ENCODE data around the gene LONP1.

LONP1 gene

DNA sequence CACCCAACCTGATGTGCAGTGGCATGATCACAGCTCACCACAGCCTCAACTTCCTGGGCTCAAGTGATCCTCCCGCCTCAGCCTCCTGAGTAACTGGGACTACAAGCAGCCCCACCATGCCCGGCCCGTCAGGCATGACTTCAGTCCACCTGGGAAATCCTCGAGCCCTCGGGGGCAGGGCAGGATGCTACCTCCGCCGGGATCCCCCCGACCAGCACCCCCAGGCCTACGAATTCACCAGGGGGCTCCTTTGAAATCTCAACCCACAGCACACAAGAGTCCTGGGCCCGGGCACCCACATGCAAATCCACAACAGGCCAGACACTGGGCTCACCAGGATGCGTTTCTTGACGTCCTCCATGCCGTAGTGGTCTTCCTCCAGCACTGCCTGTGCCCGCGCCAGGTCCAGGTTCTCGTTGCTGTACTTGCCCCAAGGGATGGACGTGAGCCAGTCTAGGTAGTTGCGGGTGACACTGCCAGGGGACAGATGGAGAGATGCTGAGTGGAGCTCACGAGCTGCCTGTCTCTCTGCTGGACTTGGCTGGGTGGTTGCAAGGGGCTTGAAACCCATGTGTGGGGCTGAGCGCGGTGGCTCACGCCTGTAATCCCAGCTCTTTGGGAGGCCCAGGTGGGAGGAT lies 19.4 kb downstream of the LONP1 start:
- TF ChIP-seq, protein P1, sequence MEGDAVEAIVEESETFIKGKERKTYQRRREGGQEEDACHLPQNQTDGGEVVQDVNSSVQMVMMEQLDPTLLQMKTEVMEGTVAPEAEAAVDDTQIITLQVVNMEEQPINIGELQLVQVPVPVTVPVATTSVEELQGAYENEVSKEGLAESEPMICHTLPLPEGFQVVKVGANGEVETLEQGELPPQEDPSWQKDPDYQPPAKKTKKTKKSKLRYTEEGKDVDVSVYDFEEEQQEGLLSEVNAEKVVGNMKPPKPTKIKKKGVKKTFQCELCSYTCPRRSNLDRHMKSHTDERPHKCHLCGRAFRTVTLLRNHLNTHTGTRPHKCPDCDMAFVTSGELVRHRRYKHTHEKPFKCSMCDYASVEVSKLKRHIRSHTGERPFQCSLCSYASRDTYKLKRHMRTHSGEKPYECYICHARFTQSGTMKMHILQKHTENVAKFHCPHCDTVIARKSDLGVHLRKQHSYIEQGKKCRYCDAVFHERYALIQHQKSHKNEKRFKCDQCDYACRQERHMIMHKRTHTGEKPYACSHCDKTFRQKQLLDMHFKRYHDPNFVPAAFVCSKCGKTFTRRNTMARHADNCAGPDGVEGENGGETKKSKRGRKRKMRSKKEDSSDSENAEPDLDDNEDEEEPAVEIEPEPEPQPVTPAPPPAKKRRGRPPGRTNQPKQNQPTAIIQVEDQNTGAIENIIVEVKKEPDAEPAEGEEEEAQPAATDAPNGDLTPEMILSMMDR (conservative IDR thresholded peaks at IDR 0.05; ENCODE audit: control insufficient read depth, insufficient read depth, low read depth, low read length): no peak
- H3K4me3 ChIP-seq (ENCODE audit: control insufficient read depth, low read depth, low read length): no peak overlapping the region
- no peak for DNase-seq (ENCODE audit: low read depth)

- H3K4me3 ChIP-seq (ENCODE audit: control insufficient read depth, low read depth, low read length): no peak overlapping the region
- DNase-seq (ENCODE audit: low read depth): no peak
- TF ChIP-seq, protein P1 (conservative IDR thresholded peaks at IDR 0.05; ENCODE audit: control insufficient read depth, insufficient read depth, low read depth, low read length): no peak
Observed at GRCh38 chr19:5698635-5699422, 21.1 kb downstream of the LONP1 start.

DNA sequence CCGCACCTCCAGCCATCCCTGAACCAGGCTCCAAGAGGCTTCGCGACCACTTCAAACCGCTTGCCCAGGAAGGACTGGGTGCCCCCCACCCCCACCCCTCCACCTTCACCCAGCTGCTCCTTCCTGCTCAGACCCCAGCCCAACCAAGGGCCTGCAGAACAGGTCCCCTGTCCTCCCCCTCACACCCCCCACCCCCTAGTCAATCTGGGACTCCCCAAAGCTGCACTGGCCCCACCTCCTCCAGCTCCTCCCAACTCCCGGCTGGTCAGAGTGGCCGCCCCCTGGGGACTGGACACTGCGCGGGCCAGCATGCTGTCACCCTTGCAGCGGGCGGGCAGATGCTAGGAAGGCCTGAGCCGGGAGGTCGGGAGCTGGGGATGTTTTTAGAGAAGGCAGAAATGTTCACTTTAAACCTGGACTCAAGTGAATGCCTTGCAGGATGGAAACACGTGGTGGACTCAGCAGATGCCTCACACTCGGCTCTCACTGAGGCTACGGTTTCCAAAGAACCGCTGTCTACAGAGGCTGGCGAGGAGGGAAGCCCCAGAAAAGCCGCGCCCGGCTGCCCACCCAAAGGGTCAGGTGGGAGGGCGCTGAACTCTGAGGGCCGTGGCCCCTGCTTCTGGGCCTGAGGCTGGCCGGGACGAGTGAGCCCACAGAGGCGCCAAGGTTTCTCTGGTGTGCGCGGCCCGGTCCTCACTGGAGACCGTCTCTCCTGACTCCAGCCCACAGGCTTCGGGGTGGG lies 21.9 kb downstream of the LONP1 start:
- no peak for DNase-seq (ENCODE audit: low read depth)
- TF ChIP-seq, protein P1 (conservative IDR thresholded peaks at IDR 0.05; ENCODE audit: control insufficient read depth, insufficient read depth, low read depth, low read length): no peak
- H3K4me3 ChIP-seq (ENCODE audit: control insufficient read depth, low read depth, low read length): no peak overlapping the region

DNA sequence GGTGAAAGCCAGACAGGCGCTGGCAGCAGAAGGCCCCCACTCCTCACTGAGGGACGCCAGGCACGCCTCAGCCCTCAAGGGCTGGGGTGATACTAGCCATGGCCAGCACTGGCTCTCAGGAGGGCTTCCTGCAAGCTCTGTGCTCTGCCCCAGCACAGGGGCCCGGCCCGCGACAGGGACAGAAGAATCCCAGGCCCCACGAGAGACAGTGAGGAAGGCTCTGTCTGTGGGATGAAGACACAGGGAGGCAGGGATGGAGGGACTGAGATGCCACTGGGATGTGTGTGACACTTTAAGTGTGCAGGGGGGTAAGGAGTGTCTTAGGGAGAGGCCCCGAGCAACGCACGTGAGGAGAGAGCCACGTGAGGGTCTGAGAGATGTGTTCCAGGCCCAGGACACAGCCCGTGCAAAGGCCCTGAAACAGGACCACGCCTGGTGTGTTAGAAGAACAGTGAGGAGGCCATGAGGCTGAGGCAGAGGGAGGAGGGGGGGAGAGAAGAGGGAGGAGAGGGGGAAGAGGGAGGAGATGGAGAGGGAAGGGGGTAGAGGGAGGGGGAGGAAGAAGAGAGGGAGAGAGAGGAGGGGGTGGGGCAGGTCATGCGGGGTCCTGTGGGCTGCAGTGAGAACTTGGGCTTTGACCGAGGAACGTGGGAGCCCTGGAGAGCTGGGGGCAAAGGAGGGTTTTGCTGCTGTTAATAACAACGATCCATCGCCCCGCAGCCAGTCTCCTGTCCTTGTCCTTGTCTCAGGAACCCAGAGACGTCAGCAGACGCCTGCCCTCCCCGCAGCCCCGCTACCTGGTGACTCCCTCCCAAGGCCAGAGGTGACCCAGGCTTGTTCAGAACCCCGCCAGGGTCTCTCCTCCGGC lies 22.7 kb downstream of the LONP1 start:
- TF ChIP-seq, protein P1 (conservative IDR thresholded peaks at IDR 0.05; ENCODE audit: control insufficient read depth, insufficient read depth, low read depth, low read length): no peak
- no peak overlapping the region for H3K4me3 ChIP-seq (ENCODE audit: control insufficient read depth, low read depth, low read length)
- no peak for DNase-seq (ENCODE audit: low read depth)

- TF ChIP-seq, protein P1 (conservative IDR thresholded peaks at IDR 0.05; ENCODE audit: control insufficient read depth, insufficient read depth, low read depth, low read length): no peak
- H3K4me3 ChIP-seq (ENCODE audit: control insufficient read depth, low read depth, low read length): no peak overlapping the region
Observed at GRCh38 chr19:5696196-5697021, 23.5 kb downstream of the LONP1 start.

More at GRCh38 chr19:5696196-5697021, 23.5 kb downstream of the LONP1 start:
- no peak for DNase-seq (ENCODE audit: low read depth)
